SK-N-SH (cell line): Measurements from ENCODE around the gene ZNF587B.
"Not testable (repeated sequence)": the region's sequence is repeated elsewhere in the genome, so short reads cannot be mapped to it uniquely, and the experiment has no call there.

ENCODE experiments used
- FOXM1 ChIP-seq: IDR thresholded peaks from 2 replicates; pipeline ENCODE4 v1.4.0; 2012; ENCODE audit warnings: low read depth, mild to moderate bottlenecking
- MEF2A ChIP-seq: IDR thresholded peaks from 2 replicates; pipeline ENCODE4 v1.4.0; 2012; ENCODE audit warnings: low read depth, borderline replicate concordance
- TF ChIP-seq, protein P1 (sequence below): fragments of 150-350 bp; IDR thresholded peaks from 2 replicates; pipeline ENCODE4 v1.6.1; 2016; ENCODE audit warnings: mild to moderate bottlenecking, low read depth, low read length
- TF ChIP-seq, protein P2 (sequence below): IDR thresholded peaks from 2 replicates; pipeline ENCODE4 v1.6.1; 2012; ENCODE audit warnings: mild to moderate bottlenecking, low read depth, low read length, moderate library complexity
- TF ChIP-seq, protein P3 (sequence below): fragments of 200-600 bp; sonication (generic); IDR thresholded peaks from 2 replicates; pipeline ENCODE4 v1.6.1; 2017; ENCODE audit warnings: antibody characterized with exemption, mild to moderate bottlenecking, moderate library complexity

DNA sequence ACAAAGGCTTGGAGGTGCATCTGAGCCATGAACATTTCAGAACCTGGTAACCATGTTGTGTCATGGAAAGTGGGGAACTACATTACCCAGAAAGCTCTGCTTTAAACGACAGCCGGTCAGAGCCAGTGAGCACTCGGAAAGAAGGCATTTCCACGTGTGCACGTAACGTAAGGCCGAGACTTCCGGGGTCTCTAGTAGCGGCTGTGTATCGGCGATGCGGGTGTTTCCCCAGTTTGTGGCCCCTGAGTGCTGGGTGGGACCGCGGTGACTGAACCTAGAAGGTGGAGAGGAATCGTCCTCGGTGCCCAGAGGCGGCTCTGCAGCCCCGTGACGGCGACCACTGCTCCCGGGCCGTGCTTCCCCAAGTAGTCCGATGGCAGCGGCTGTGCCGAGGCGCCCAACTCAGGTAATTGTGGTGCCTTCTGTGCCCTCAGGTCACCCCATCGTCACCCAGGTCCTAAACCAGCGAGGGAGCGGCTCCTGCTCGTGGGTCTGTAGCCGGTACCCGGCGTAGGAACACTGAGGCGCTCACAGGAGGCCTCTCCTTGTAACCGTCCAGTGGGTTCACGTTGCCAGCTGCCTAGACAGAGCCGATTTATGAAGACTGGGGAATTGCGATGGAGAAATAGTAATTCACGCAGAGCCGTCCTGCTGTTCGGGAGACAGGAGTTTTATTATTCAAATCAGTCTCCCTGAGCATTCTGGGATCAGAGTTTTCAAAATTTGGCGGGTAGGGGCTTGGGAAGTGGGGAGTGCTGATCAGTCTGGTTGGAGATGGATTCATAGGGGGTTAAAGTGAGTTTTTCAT lies 19.8 kb downstream of the ZNF587B start, which contains the start of gene ZNF587:
- TF ChIP-seq, protein P1, sequence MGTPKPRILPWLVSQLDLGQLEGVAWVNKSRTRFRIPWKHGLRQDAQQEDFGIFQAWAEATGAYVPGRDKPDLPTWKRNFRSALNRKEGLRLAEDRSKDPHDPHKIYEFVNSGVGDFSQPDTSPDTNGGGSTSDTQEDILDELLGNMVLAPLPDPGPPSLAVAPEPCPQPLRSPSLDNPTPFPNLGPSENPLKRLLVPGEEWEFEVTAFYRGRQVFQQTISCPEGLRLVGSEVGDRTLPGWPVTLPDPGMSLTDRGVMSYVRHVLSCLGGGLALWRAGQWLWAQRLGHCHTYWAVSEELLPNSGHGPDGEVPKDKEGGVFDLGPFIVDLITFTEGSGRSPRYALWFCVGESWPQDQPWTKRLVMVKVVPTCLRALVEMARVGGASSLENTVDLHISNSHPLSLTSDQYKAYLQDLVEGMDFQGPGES: not testable (repeated sequence)
- TF ChIP-seq, protein P2, sequence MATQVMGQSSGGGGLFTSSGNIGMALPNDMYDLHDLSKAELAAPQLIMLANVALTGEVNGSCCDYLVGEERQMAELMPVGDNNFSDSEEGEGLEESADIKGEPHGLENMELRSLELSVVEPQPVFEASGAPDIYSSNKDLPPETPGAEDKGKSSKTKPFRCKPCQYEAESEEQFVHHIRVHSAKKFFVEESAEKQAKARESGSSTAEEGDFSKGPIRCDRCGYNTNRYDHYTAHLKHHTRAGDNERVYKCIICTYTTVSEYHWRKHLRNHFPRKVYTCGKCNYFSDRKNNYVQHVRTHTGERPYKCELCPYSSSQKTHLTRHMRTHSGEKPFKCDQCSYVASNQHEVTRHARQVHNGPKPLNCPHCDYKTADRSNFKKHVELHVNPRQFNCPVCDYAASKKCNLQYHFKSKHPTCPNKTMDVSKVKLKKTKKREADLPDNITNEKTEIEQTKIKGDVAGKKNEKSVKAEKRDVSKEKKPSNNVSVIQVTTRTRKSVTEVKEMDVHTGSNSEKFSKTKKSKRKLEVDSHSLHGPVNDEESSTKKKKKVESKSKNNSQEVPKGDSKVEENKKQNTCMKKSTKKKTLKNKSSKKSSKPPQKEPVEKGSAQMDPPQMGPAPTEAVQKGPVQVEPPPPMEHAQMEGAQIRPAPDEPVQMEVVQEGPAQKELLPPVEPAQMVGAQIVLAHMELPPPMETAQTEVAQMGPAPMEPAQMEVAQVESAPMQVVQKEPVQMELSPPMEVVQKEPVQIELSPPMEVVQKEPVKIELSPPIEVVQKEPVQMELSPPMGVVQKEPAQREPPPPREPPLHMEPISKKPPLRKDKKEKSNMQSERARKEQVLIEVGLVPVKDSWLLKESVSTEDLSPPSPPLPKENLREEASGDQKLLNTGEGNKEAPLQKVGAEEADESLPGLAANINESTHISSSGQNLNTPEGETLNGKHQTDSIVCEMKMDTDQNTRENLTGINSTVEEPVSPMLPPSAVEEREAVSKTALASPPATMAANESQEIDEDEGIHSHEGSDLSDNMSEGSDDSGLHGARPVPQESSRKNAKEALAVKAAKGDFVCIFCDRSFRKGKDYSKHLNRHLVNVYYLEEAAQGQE: not testable (repeated sequence)
- not testable (repeated sequence) for TF ChIP-seq MEF2A, FOXM1
- TF ChIP-seq, protein P3, sequence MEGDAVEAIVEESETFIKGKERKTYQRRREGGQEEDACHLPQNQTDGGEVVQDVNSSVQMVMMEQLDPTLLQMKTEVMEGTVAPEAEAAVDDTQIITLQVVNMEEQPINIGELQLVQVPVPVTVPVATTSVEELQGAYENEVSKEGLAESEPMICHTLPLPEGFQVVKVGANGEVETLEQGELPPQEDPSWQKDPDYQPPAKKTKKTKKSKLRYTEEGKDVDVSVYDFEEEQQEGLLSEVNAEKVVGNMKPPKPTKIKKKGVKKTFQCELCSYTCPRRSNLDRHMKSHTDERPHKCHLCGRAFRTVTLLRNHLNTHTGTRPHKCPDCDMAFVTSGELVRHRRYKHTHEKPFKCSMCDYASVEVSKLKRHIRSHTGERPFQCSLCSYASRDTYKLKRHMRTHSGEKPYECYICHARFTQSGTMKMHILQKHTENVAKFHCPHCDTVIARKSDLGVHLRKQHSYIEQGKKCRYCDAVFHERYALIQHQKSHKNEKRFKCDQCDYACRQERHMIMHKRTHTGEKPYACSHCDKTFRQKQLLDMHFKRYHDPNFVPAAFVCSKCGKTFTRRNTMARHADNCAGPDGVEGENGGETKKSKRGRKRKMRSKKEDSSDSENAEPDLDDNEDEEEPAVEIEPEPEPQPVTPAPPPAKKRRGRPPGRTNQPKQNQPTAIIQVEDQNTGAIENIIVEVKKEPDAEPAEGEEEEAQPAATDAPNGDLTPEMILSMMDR: not testable (repeated sequence)
